ENCODE measurements around the gene CYREN. TPM values are rescaled to one million over a fixed set of nuclear protein-coding genes. Genes with fewer than 3 reads are reported as not detected.

Gene CYREN
- total and polyA plus RNA-seq, 9 of the 15 experiments (the other 6 are each of a cell fraction or from before 2014, with no cell fraction given) = 13.9 to 108 (median 88.8) TPM

- TF ChIP-seq ELK1 (CRISPR knock-in tag; IDR thresholded peaks at IDR 0.05) = no peak
- TF ChIP-seq MBD2 (IDR thresholded peaks at IDR 0.05; ENCODE audit: borderline replicate concordance, low read depth) = no peak
- TF ChIP-seq, protein P1, sequence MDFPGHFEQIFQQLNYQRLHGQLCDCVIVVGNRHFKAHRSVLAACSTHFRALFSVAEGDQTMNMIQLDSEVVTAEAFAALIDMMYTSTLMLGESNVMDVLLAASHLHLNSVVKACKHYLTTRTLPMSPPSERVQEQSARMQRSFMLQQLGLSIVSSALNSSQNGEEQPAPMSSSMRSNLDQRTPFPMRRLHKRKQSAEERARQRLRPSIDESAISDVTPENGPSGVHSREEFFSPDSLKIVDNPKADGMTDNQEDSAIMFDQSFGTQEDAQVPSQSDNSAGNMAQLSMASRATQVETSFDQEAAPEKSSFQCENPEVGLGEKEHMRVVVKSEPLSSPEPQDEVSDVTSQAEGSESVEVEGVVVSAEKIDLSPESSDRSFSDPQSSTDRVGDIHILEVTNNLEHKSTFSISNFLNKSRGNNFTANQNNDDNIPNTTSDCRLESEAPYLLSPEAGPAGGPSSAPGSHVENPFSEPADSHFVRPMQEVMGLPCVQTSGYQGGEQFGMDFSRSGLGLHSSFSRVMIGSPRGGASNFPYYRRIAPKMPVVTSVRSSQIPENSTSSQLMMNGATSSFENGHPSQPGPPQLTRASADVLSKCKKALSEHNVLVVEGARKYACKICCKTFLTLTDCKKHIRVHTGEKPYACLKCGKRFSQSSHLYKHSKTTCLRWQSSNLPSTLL (IDR thresholded peaks at IDR 0.05) = no peak
- TF ChIP-seq POLR2B (IDR thresholded peaks at IDR 0.05; ENCODE audit: low read depth, partially characterized antibody) = no peak
- no peak for TF ChIP-seq HLTF (IDR thresholded peaks at IDR 0.05)
- no peak for TF ChIP-seq HNRNPUL1 (IDR thresholded peaks at IDR 0.05; ENCODE audit: low read length)
- TF ChIP-seq RBFOX2 (IDR thresholded peaks at IDR 0.05; ENCODE audit: low read depth, low read length) = no peak; the same call in none of the 2 replicates
- no peak for TF ChIP-seq HNRNPK (IDR thresholded peaks at IDR 0.05; ENCODE audit: low read depth, low read length, poor library complexity, severe bottlenecking)
- no peak for TF ChIP-seq GTF2B (IDR thresholded peaks at IDR 0.05; ENCODE audit: extremely low read depth, insufficient read length)
- TF ChIP-seq SRSF1 (IDR thresholded peaks at IDR 0.05; ENCODE audit: low read depth, low read length) = no peak
- TF ChIP-seq SAFB (IDR thresholded peaks at IDR 0.05; ENCODE audit: borderline replicate concordance, low read depth, low read length) = no peak
- TF ChIP-seq TBL1XR1 (IDR thresholded peaks at IDR 0.05; ENCODE audit: low read length in 2 of 2) = peak in 1 of 2 experiments; percentile 53; a peak in 1 of 4 replicates
- TF ChIP-seq EP400 (IDR thresholded peaks at IDR 0.05) = no peak
- no peak for TF ChIP-seq SMARCC2 (IDR thresholded peaks at IDR 0.05; ENCODE audit: low read depth)
- TF ChIP-seq ZNF280B (CRISPR knock-in tag; IDR thresholded peaks at IDR 0.05) = no peak
- TF ChIP-seq EHMT2 (IDR thresholded peaks at IDR 0.05) = no peak
- TF ChIP-seq ETV5 (CRISPR knock-in tag; IDR thresholded peaks at IDR 0.05; ENCODE audit: low read depth) = no peak
- TF ChIP-seq NONO (IDR thresholded peaks at IDR 0.05; ENCODE audit: low read depth in 2 of 2, low read length in 1 of 2) = 0 out of 4 replicates have a peak, but pooled peaks of 1 of the 2 experiments have one; percentile 47
- no peak for TF ChIP-seq PTRF (tag; IDR thresholded peaks at IDR 0.05)
- no peak for TF ChIP-seq RBM25 (IDR thresholded peaks at IDR 0.05; ENCODE audit: low read depth, low read length, severe bottlenecking)
- no peak for TF ChIP-seq KAT2B (IDR thresholded peaks at IDR 0.05; ENCODE audit: low read depth, low read length)
- TF ChIP-seq ZC3H11A (IDR thresholded peaks at IDR 0.05; ENCODE audit: low read depth, low read length) = no peak
- TF ChIP-seq POLR3A (IDR thresholded peaks at IDR 0.05; ENCODE audit: borderline replicate concordance, extremely low read depth, insufficient read depth, insufficient read length) = no peak
- peak; percentile 72 for TF ChIP-seq ZNF316 (IDR thresholded peaks at IDR 0.05)
Observed at GRCh38 chr7:135169141-135169963, 1.2 kb downstream of the CYREN start (continued).
